Inflammatory macrophage (primary cell): Measurements from ENCODE around the gene EPHA1.

ENCODE experiments used
- DNase-seq, 2 donors: peaks; one replicate each; pipeline ENCODE4 v3.0.0-alpha.2; 2020 to 2022

The EPHA1 gene

GRCh38 chr7:143372070-143372469 is 36.6 kb downstream of the EPHA1 start:
- peak; percentile 82 to 92 for DNase-seq

DNA sequence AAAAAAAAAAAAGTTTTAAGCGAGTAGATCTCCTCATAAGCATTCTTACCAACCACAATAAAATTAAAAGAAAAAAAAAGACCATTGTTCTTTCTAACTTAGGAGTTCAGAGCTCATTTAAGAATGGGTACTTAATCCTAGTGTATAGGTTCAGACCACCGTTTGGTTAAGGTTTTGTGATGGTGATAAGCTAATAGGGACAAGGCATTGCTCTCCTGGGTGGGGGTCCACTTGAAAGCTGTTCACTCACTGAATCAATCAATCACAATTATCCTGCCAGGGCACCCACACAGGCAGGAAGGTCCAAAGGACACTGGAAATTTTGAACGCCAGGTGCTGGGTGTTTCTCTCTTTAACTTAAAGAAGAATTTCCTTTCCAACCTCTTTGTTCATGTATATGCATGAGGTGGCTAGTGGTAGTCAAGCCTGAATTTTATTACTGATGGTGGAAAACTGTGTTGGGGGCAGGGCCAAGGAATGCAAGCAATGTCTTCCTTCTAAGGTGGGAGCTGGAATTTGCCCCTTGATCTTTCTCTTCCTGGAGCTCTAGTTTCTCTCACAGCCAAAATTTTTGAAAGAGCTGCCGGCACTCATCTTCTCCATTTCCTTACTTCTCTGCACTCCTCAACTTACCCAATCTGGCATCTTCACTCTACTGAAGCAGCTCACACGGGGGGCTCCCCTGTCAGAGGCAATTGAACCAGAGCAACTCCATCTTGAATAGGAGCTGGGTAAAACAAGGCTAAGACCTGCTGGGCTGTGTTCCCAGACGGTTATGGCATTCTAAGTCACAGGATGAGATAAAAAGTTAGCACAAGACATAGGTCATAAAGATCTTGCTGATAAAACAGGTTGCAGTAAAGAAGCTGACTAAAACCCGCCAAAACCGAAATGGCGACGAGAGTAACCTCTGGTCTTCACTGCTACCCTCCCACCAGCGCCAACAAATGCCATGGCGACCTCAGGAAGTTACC is 38.7 kb downstream of the EPHA1 start:
- no peak for DNase-seq

- no peak for DNase-seq
Observed at GRCh38 chr7:143368387-143368786, 40.3 kb downstream of the EPHA1 start.

- no peak for DNase-seq
Observed at GRCh38 chr7:143367972-143368371, 40.7 kb downstream of the EPHA1 start.

DNA sequence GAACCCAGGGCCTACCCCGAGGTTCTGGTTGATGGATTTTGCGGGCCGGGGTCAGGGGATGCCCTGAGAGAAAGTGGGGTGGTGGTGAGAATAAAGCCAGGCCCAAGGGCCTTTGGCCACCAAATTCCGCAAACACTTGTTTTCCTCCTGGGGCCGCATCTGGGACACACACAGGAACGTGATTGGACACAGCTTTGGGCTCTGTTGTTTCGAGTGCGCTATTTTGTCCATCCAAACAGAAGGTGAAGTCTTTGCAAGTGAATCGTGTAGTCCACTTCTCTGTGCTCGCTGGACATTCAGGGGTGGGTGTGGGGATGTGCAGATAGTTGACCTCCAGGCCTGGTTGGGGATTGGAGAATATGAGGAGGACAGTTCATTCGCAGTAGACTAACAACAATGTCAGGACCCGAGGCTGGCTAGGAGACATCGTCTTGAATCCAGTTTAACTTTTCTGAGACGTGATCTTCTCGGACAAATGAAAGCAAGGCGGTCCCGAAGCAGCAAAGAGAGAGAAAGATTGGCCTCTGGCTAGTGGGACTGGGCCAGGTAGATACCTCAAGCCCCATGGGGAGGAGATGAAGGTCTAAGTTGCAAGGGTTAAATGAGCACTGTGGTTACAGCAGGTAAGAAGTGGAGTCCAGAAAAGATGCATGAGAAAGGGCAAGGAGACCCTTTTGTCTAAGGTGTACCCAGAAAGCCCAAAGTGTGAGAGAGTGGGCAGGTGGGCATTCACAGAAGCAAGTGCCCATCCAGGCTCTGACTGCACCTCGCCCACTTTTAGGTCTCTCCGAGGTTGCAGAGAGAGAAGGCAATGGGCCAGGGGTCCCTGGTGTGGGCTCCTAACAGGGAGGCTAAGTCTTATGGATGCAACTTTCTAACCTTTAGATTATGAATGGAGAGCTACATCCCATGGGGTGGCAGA is 45.4 kb downstream of the EPHA1 start:
- no peak for DNase-seq

DNA sequence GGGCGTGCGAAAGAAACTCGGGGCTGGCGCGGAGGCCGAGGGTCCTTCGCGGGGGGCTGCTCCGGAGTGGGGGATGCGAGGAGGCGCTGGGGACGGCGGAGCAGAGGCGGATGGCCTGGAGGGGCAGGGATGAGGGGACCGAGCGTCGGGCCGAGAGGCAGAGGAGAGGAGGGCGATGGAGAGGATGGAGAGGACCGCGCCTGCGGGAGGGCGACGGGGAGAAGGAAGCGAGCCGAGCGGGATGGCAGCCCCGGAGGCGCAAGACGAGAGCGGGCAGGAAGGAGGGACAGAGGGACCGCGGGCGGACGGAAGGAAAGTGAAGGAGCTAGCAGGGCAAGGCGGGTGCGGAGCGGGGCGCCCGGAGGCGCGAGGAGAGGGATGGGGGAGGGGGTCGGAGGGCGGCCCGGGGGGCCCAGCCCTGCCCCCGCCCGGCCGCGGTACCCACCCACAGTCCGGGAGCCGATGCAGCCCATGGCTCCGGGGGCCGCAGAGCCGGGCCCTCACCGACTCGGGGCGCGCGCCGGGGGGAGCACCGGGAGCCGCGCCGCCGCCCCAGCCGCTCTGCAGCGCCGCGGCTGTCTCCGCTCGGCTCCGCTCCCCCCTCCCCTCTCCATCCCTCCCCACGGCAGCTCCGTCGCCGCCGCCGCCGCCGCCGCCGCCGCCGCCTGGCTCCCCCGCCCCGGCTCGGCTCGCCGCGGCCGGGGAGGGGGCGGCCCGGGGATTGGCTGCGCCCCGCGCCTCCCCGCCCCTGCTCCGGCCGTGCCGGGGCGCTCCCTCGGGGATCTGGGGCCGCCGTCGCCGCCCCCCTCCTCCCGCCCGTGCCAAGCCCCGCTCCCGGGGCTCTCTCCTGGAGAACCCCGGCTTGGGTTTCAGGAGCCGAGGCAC is 46.3 kb downstream of the EPHA1 start, which contains the start of gene FAM131B:
Gene FAM131B, minus strand, starts transcription at position 583 of the 885 bp plus-strand sequence. Its CDS starts 110 bp downstream, at position 473.
- DNase-seq = no peak

- no peak for DNase-seq
Observed at GRCh38 chr7:143361552-143362130, 47.0 kb downstream of the EPHA1 start.

DNA sequence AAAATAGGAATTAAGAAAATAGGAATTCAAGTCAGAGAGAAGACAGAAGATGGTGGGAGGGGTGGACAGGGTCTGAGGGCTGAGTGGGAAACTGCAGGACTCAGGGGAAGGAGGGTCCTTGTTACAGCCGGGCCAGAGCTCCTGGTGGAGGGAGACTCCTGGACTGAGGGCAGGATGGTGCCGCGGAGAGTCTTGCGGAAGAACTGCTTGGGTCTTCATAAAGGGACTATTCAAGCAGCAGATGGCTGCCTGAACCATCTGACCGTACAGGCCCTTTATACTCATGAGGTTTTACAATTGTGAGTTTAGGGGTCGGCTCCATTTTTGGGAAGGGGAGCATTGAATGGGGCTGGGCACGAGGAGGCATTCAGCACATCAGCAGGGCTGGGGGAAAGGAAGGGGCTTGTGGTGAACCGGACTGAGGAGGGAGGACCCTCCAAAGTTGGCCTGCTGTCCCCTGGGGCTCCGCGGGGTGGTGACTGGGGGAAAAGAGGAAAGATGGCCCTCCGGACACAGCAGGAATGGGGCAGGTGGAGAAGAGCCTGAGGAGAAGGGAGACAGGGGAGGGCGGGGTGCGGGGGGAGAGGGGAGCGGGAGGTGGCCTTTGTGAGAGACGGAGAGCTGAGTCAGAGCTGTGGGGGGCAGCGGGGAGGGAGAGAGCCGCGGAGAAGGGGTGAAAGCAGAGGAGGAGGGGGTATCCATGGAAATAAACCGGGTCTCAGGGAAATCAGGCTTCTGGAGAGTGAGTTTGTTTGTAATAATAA is 47.7 kb downstream of the EPHA1 start:
- no peak for DNase-seq

DNA sequence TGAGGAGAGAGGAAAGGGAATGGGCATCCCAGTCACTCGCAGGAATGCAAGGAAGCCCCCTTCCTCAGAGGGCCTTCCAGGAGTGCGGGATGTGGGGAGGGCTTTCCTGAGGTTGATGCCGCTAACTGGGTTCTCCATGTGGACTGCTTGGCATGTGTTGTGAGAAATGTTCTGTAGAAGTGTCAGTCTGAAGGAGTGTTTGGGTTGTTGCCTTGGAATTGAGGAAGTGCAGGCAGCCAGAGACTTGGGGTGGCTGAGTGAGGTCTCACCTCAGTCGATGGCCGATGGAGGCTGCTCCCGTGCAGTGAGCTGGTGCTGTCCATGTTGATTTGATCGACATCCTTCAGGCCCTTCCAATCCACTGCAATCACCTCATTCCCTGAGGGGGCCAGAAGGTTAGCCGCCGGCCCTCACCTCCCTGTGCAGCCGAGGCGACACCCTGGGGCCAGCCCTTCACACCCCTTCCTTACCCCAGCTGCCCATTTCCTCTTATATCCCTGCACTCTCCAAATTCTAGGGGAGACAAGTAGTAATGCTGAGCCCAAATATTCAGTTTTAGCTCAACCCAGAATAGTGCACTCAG is 48.8 kb downstream of the EPHA1 start:
- peak; percentile 20 to 31 for DNase-seq

DNA sequence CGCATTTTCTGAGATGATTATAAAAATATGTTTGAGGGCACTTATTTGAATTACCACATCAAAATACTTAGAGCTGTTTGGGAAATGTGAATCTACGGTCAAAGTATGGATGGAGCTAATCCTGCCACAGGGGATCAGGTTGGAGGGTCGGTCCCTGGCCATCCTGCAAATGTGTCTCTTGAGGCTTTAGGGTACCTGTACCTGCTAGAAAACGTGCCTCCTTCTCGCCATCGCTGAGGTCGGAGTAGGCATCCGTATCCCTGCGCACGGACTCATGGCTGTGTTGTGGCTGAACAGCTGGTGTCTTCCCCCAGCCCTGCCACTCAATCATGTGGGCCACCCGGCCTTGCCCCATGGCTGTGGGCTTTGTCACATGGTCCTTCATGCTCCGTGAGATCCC is 50.0 kb downstream of the EPHA1 start:
- DNase-seq = no peak

DNA sequence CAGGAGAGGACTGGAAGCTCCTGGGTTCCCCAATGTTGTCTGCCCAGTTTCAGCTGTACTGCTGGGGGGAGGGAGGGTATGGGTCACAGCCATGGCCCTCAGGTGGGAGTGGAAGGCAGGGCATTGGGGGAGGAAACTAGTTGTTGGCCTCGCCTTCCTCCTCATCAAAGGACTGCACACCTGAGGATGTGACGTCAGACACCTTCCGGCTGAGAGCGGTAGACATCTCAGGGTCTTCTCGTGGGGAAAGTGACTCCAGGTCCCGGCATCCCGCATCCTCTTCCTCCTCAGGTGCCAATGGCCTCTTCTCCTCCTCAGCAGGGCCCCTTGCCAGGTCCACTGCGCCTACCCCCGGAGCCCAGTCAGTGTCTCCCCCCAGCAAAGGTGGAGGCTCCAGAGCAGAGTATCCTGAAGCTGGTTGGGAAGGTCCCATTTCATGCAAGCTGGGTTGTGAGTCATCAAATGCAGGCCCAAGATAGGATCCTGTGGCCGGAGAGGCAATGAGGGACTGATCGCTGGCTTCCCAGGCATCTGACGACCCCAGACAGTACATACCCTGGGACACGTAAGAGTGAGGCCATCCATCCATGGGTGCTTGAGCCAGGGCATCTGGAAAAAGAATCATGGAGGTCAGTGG is 52.1 kb downstream of the EPHA1 start:
- no peak for DNase-seq

DNA sequence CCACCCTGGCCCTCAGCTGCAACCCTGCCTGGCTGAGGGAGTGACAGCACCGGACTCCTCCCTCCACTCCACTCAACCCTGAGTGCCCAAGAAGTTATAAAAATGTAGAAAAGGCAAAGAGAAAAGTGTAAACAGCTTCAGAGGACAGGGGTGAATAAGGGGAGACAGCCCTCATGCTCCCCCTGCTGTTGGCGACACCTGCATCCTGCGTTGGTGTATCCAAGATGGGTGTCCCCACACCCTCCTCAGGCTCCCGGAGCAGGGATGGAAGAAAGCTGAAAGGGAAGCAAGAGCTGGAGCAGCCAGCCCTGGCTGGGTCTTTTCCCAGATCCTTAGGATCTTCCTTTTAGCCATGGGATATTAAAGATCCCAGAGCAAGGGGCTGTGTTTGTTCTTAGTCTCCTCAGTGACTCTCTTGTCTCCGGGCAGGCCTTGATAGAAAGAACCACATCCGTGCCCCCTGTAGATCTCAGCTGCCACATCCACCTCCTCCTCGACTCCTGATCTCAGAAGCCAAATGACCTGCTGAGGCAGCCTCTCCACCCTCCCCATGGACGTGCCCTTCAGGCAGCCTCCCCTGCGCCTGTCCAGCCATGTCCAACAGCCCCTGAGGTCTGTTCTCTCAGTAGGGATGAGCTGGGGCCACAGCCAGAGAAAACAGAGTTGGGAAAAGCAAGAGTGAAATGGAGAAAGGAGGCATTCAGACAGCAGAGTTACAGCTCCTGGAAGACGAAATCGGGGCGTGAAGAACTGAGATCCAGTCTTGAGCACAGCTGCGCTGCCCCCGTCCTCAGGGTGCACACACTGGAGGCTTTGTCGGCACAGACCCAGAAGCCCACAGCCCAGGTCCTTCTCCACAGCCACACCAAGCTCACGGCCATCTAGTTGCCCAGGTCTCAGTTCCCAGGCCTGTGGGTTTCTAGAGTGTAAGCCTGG is 52.9 kb downstream of the EPHA1 start:
- no peak for DNase-seq

GRCh38 chr7:143354965-143355364 is 53.7 kb downstream of the EPHA1 start:
- DNase-seq = no peak

DNA sequence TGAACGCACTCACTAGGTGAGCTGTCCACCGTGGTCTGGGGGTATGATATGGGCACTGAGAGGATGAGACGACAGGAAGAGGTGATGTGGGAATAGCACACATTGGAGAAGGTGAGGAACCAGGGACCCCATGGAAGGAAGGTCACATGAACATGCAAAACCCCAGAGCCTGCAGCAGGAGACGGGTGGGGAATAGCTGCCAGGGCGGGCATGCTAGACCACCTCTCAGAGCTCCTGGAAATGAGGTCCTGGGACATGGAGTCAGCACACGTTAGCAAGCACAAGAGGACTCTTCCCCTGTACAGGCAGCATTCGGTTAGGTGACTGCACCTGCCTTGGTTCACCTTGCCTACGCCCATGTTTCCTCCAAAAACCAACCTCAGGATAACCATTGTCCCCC is 54.3 kb downstream of the EPHA1 start:
- no peak for DNase-seq

GRCh38 chr7:143352531-143353002 is 56.1 kb downstream of the EPHA1 start:
- DNase-seq = peak; percentile 6 to 60

- no peak for DNase-seq
Observed at GRCh38 chr7:143351574-143351973, 57.1 kb downstream of the EPHA1 start.

GRCh38 chr7:143351060-143351459 is 57.6 kb downstream of the EPHA1 start:
- DNase-seq = no peak

- DNase-seq = no peak
Observed at GRCh38 chr7:143347950-143348349, 60.7 kb downstream of the EPHA1 start.

- DNase-seq = no peak
Observed at GRCh38 chr7:143346018-143346417, 62.6 kb downstream of the EPHA1 start.
